HEK293 (cell line): ENCODE data around the gene HHAT.

Experiments
- CTCF ChIA-PET: fragments of 350-600 bp; formaldehyde crosslinking; extraction: SDS; loops from one replicate; lab custom pipeline; 2021; ENCODE audit warnings: antibody characterized with exemption; lab: Yijun Ruan, JAX
- POLR2A ChIA-PET: fragments of 300-600 bp; formaldehyde crosslinking; extraction: SDS; loops from one replicate; lab custom pipeline; 2020; ENCODE audit warnings: antibody characterized with exemption, inconsistent platforms; lab: Yijun Ruan, JAX
- H3K27ac ChIP-seq: fragments of 200-500 bp; sonication (Bioruptor generic); 2 replicates; pipeline ENCODE4 v1.5.1; 2014; ENCODE audit warnings: low read depth, low read length, control low read depth, inconsistent platforms; ENCODE audit errors: extremely low read depth
- H3K36me3 ChIP-seq, 2 experiments: fragments of 200-500 bp in 1 of 2; sonication (Bioruptor generic) in 1 of 2; 1 replicate in 1 of 2; 2 replicates in 1 of 2; pipeline ENCODE4 v1.5.1; 2014 to 2017; ENCODE audit warnings: inconsistent platforms in 2 of 2, low read length in 2 of 2; ENCODE audit not compliant: control insufficient read depth in 2 of 2, insufficient read depth in 1 of 2
- H3K4me1 ChIP-seq: fragments of 200-500 bp; sonication (Bioruptor generic); 2 replicates; pipeline ENCODE4 v1.5.1; 2014; ENCODE audit warnings: mild to moderate bottlenecking, low read length, inconsistent platforms; ENCODE audit not compliant: control insufficient read depth, insufficient read depth
- H3K4me3 ChIP-seq: 2 replicates; pipeline ENCODE4 v1.5.1; 2011; ENCODE audit warnings: low read depth, mild to moderate bottlenecking, control low read depth, low read length, moderate library complexity
- H3K9me3 ChIP-seq: fragments of 200-500 bp; sonication (Bioruptor generic); 2 replicates; pipeline ENCODE4 v1.5.1; 2014; ENCODE audit warnings: low read depth, low read length, inconsistent platforms; ENCODE audit not compliant: control insufficient read depth, insufficient read depth
- IKZF3 ChIP-seq: fragments of 450-650 bp; IDR thresholded peaks from 2 replicates; pipeline ENCODE4 v1.5.0; 2018; ENCODE audit warnings: missing biosample characterization, mild to moderate bottlenecking, missing genetic modification characterization, moderate library complexity
- KLF10 ChIP-seq: fragments of 450-650 bp; IDR thresholded peaks from 2 replicates; pipeline ENCODE4 v1.5.1; 2018; ENCODE audit warnings: missing biosample characterization, mild to moderate bottlenecking, missing genetic modification characterization
- PRDM1 ChIP-seq: fragments of 450-650 bp; formaldehyde crosslinking; IDR thresholded peaks from 2 replicates; pipeline ENCODE4; 2016; ENCODE audit warnings: missing biosample characterization, missing genetic modification characterization
- SP2 ChIP-seq: fragments of 450-650 bp; formaldehyde crosslinking; IDR thresholded peaks from 2 replicates; pipeline ENCODE4 v1.5.1; 2016; ENCODE audit warnings: missing biosample characterization, missing genetic modification characterization
- ZFP3 ChIP-seq: fragments of 450-650 bp; formaldehyde crosslinking; IDR thresholded peaks from 2 replicates; pipeline ENCODE4 v1.5.1; 2016; ENCODE audit warnings: low read depth, missing biosample characterization, missing genetic modification characterization
- ZNF146 ChIP-seq: fragments of 450-650 bp; formaldehyde crosslinking; IDR thresholded peaks from 2 replicates; pipeline ENCODE4 v1.5.1; 2016; ENCODE audit warnings: missing biosample characterization, missing genetic modification characterization
- ZNF16 ChIP-seq: fragments of 450-650 bp; formaldehyde crosslinking; IDR thresholded peaks from 2 replicates; pipeline ENCODE4 v1.5.1; 2016; ENCODE audit warnings: low read depth, missing biosample characterization, missing genetic modification characterization
- ZNF174 ChIP-seq: fragments of 450-650 bp; formaldehyde crosslinking; IDR thresholded peaks from 2 replicates; pipeline ENCODE4 v1.5.0; 2017; ENCODE audit warnings: missing biosample characterization, mild to moderate bottlenecking, missing genetic modification characterization
- ZNF2 ChIP-seq: fragments of 450-650 bp; formaldehyde crosslinking; IDR thresholded peaks from 2 replicates; pipeline ENCODE4 v1.5.1; 2016; ENCODE audit warnings: missing biosample characterization, missing genetic modification characterization
- ZNF23 ChIP-seq: fragments of 450-650 bp; formaldehyde crosslinking; IDR thresholded peaks from 2 replicates; pipeline ENCODE4 v1.5.1; 2016; ENCODE audit warnings: missing biosample characterization, missing genetic modification characterization, borderline replicate concordance
- ZNF404 ChIP-seq: fragments of 450-650 bp; formaldehyde crosslinking; IDR thresholded peaks from 2 replicates; pipeline ENCODE4 v1.5.1; 2017; ENCODE audit warnings: missing biosample characterization, missing genetic modification characterization
- ZNF596 ChIP-seq: fragments of 450-650 bp; IDR thresholded peaks from 2 replicates; pipeline ENCODE4 v1.5.0; 2018; ENCODE audit warnings: missing biosample characterization, mild to moderate bottlenecking, missing genetic modification characterization, moderate library complexity
- ZNF785 ChIP-seq: fragments of 450-650 bp; formaldehyde crosslinking; IDR thresholded peaks from 2 replicates; pipeline ENCODE4 v1.5.1; 2016; ENCODE audit warnings: missing biosample characterization, missing genetic modification characterization
- ZNF837 ChIP-seq: fragments of 450-650 bp; formaldehyde crosslinking; IDR thresholded peaks from 2 replicates; pipeline ENCODE4 v1.5.1; 2016; ENCODE audit warnings: missing biosample characterization, missing genetic modification characterization
- TF ChIP-seq, protein P1 (sequence below): fragments of 450-650 bp; formaldehyde crosslinking; IDR thresholded peaks from 2 replicates; pipeline ENCODE4 v1.5.1; 2017; ENCODE audit warnings: missing biosample characterization, missing genetic modification characterization
- TF ChIP-seq, protein P2 (sequence below): fragments of 450-650 bp; formaldehyde crosslinking; IDR thresholded peaks from 2 replicates; pipeline ENCODE4 v1.5.1; 2017; ENCODE audit warnings: missing biosample characterization, missing genetic modification characterization
- TF ChIP-seq, protein P3 (sequence below): fragments of 450-650 bp; formaldehyde crosslinking; IDR thresholded peaks from 2 replicates; pipeline ENCODE4 v1.5.1; 2016; ENCODE audit warnings: missing biosample characterization, missing genetic modification characterization

Gene HHAT

DNA sequence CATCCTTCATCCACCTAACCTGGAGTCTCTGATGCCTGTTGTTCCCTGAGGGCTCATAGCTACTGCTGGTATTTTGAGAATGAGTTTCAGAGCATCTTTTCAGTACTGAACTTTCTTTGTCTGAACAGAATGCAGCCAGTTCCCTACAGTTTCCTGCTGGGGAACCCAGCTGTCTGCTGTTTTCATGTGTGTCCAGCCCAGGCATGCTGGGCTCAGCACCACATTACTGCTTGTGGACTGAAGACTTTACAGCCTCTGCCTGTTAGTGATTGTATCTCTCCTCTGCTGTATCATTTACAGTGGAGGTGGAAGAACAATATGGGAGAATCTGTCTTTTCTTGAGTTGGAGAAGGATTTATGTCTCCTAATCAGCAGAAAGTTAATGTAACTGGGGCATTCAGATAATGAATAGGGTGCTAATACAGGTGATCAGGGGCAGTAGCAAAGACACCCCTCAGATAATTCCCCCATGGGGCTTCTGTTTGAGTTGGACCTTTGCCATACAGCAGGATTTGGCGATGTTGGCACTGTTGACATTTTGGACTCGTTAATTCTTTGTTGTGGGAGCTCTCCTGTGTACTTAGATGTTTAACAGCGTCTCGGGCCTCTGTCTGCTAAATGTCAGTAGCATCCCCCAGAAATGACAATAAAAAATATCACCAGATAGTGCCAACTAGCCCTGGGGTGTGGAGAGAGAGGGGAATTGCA lies 207.7 kb downstream of the HHAT start (continued):
- TF ChIP-seq KLF10 (tag by site-specific recombination) (no peak), ZNF596 (tag by site-specific recombination) (0 out of 2 replicates have a peak, but pooled peaks have one; percentile 13), ZNF174 (no peak), ZNF837 (tag by site-specific recombination) (no peak), IKZF3 (tag by site-specific recombination) (no peak), SP2 (tag by site-specific recombination) (no peak), ZNF785 (no peak), ZNF404 (no peak), ZNF146 (tag by site-specific recombination) (no peak), ZNF16 (tag by site-specific recombination) (no peak), ZNF23 (tag by site-specific recombination) (no peak), ZFP3 (no peak)
- TF ChIP-seq, protein P1, sequence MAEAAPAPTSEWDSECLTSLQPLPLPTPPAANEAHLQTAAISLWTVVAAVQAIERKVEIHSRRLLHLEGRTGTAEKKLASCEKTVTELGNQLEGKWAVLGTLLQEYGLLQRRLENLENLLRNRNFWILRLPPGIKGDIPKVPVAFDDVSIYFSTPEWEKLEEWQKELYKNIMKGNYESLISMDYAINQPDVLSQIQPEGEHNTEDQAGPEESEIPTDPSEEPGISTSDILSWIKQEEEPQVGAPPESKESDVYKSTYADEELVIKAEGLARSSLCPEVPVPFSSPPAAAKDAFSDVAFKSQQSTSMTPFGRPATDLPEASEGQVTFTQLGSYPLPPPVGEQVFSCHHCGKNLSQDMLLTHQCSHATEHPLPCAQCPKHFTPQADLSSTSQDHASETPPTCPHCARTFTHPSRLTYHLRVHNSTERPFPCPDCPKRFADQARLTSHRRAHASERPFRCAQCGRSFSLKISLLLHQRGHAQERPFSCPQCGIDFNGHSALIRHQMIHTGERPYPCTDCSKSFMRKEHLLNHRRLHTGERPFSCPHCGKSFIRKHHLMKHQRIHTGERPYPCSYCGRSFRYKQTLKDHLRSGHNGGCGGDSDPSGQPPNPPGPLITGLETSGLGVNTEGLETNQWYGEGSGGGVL (tag by site-specific recombination): no peak

DNA sequence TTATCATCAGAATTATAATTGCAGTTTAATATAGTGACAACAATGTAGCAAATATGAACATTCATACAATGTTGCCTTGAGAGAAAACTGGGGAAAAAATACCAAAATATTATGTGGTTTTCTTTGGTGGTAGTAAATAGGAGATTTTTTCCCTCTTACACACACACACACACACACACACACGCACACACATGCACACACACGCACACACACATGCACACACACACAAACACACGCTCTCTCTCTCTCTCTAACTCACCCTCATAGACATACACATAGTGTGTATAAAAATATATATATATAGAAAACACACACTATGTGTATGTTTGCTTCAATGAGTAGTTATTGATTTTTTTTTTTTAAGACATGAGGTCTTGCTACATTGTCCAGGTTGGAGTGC lies 211.6 kb downstream of the HHAT start:
- TF ChIP-seq, protein P2, sequence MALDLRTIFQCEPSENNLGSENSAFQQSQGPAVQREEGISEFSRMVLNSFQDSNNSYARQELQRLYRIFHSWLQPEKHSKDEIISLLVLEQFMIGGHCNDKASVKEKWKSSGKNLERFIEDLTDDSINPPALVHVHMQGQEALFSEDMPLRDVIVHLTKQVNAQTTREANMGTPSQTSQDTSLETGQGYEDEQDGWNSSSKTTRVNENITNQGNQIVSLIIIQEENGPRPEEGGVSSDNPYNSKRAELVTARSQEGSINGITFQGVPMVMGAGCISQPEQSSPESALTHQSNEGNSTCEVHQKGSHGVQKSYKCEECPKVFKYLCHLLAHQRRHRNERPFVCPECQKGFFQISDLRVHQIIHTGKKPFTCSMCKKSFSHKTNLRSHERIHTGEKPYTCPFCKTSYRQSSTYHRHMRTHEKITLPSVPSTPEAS (tag by site-specific recombination): peak; percentile 93
- TF ChIP-seq, protein P3, sequence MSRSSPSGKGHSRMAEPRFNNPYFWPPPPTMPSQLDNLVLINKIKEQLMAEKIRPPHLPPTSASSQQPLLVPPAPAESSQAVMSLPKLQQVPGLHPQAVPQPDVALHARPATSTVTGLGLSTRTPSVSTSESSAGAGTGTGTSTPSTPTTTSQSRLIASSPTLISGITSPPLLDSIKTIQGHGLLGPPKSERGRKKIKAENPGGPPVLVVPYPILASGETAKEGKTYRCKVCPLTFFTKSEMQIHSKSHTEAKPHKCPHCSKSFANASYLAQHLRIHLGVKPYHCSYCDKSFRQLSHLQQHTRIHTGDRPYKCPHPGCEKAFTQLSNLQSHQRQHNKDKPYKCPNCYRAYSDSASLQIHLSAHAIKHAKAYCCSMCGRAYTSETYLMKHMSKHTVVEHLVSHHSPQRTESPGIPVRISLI (tag by site-specific recombination): no peak
- TF ChIP-seq, all 188 proteins: peak for 1
- Histone ChIP-seq H3K36me3 (no peaks in the 10 kb centered on the region), H3K4me1 (peaks cover 7% of the 10 kb centered on the region), H3K9me3 (no peaks in the 10 kb centered on the region), H3K27ac (no peak overlapping the region), H3K4me3 (no peak overlapping the region)
- ChIA-PET POLR2A (no interaction called here), CTCF (interaction anchor here (0.6 kb wide), 1 partner anchor 823 kb away, joined by 3 read pairs; no protein-coding TSS in a partner anchor)

DNA sequence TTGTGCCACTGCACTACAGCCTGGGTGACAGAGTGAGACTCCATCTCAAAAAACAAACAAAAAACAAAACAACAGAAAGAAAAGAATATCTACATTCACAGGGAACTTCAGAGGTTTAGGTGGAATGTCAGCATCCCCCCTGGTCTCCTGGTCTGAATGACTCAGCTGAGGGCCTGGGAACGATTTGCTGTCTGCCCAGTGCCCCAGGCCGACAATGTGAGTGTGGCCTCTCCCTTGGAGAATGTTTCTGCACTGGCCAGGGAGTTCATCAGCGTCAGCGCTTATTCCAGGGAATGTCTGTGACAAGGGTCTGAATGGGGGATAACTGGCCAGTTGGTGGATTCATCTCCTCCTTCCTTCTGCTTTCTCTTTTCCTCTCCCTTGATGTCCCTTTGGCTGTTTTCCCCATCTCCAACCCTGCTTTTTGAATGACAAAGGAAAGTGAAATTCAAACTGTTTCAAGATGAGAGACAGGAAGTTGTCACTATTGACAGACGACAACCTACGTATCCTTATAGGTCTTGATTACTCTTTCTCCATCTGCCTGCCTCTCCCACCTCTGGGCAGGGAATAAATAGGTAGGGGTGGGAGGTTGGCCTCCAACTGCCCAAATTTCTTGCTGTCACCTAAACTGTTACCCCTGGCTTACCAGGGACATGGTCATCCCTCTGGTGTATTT lies 213.1 kb downstream of the HHAT start:
- ChIA-PET POLR2A (no interaction called here), CTCF (interaction anchor here (0.6 to 1.0 kb wide), 3 partner anchors 10 to 598 kb away, joined by 3 to 5 read pairs (median 3); no protein-coding TSS in a partner anchor)
- H3K27ac ChIP-seq: no peak overlapping the region
- H3K4me3 ChIP-seq: no peak overlapping the region
- no peaks in the 10 kb centered on the region for H3K9me3 ChIP-seq
- no peaks in the 10 kb centered on the region for H3K36me3 ChIP-seq
- TF ChIP-seq ZNF2: no peak
- TF ChIP-seq PRDM1 (tag by site-specific recombination): peak; percentile 33; the same call in 1 of the 2 replicates
- H3K4me1 ChIP-seq: peaks cover 2% of the 10 kb centered on the region; the same call in 1 of the 2 replicates
